Measurements from ENCODE around the gene BAD. TPM values are rescaled to one million over a fixed set of nuclear protein-coding genes. Genes with fewer than 3 reads are reported as not detected.

BAD gene
- total RNA-seq, 2 experiments from 2014 or later = 21.2 to 74.2 TPM

- TF ChIP-seq CTCF (conservative IDR thresholded peaks at IDR 0.05; ENCODE audit: low read length) (peak; percentile 66), EZH2phosphoT487 (IDR thresholded peaks at IDR 0.05; ENCODE audit: borderline replicate concordance, low read depth, low read length) (no peak)
- Histone ChIP-seq H2AFZ (ENCODE audit: low read length) (peak within 1 kb of the TSS; percentile 46; the same call in 1 of the 2 replicates), H3K27ac (ENCODE audit: low read depth, low read length, poor library complexity, severe bottlenecking) (peak within 1 kb of the TSS; percentile 77), H3K4me1 (ENCODE audit: insufficient read depth, low read length, poor library complexity, severe bottlenecking) (peaks cover 33% of the 10 kb centered on the region), H3K4me3 (ENCODE audit: low read depth, low read length, poor library complexity, severe bottlenecking) (peak within 1 kb of the TSS; percentile 83), H3K36me3 (ENCODE audit: insufficient read depth, low read length) (peaks cover 32% of the 10 kb centered on the region), H3K79me2 (ENCODE audit: insufficient read depth, low read depth, low read length) (peaks cover 8% of the 10 kb centered on the region; the same call in 1 of the 2 replicates), H4K20me1 (ENCODE audit: insufficient read depth, low read length) (no peaks in the 10 kb centered on the region), H3K9me2 (ENCODE audit: insufficient read depth, low read length) (no peaks in the 10 kb centered on the region), H3K4me2 (ENCODE audit: low read length) (peak within 1 kb of the TSS; percentile 99), H3K9me3 (ENCODE audit: low read length) (no peaks in the 10 kb centered on the region)
- intact Hi-C loops (cut with micrococcal nuclease; ENCODE audit: unreplicated experiment) = loop anchor here (1.0 kb wide), 2 partner anchors 19 to 43 kb away; no protein-coding TSS in a partner anchor
- ChIA-PET CTCF (ENCODE audit: unreplicated experiment) (interaction anchor here (0.6 to 1.3 kb wide), 2 partner anchors 19 to 577 kb away, joined by 3 to 4 read pairs; partner anchors contain the start of gene FERMT3), POLR2A (interaction anchor here (0.6 to 4.4 kb wide), 10 partner anchors 9 to 397 kb away, joined by 3 to 29 read pairs (median 4); partner anchors contain the start of genes FERMT3, FKBP2, PPP1R14B and PRDX5)
- BruUV-seq (replicated peaks) = no TSS peak
- peak; percentile 95 for DNase-seq (ENCODE audit: low spot score)
Measured at GRCh38 chr11:64225608-64226506, 58.6 kb downstream of the BAD start, which contains the start of the genes NUDT22 and TRPT1. TSS of gene NUDT22 (plus strand) at chr11:64226274. CDS start at chr11:64226653, 379 bp downstream. TSS of gene TRPT1 (minus strand) at chr11:64226186. CDS start at chr11:64225860, 326 bp downstream.

GRCh38 chr11:64224891-64225607 is 59.4 kb downstream of the BAD start:
- ChIA-PET CTCF (ENCODE audit: unreplicated experiment) (no interaction called here), POLR2A (interaction anchor here (0.6 to 4.4 kb wide), 5 partner anchors 10 to 59 kb away, joined by 3 to 29 read pairs (median 5); partner anchors contain the start of gene FERMT3)
- H3K27ac ChIP-seq (ENCODE audit: low read depth, low read length, poor library complexity, severe bottlenecking) = peak overlapping the region; percentile 77
- intact Hi-C loops (cut with micrococcal nuclease; ENCODE audit: unreplicated experiment) = no loop called here
- H4K20me1 ChIP-seq (ENCODE audit: insufficient read depth, low read length) = no peaks in the 10 kb centered on the region
- H3K9me3 ChIP-seq (ENCODE audit: low read length) = no peaks in the 10 kb centered on the region
- BruUV-seq (replicated peaks) = no TSS peak
- no peaks in the 10 kb centered on the region for H3K9me2 ChIP-seq (ENCODE audit: insufficient read depth, low read length)
- peak overlapping the region; percentile 83 for H3K4me3 ChIP-seq (ENCODE audit: low read depth, low read length, poor library complexity, severe bottlenecking)
- no peak for DNase-seq (ENCODE audit: low spot score)
- TF ChIP-seq EZH2phosphoT487 (IDR thresholded peaks at IDR 0.05; ENCODE audit: borderline replicate concordance, low read depth, low read length) (no peak), CTCF (conservative IDR thresholded peaks at IDR 0.05; ENCODE audit: low read length) (no peak)
- peak overlapping the region; percentile 99 for H3K4me2 ChIP-seq (ENCODE audit: low read length)
- no peak overlapping the region for H2AFZ ChIP-seq (ENCODE audit: low read length)
- peaks cover 40% of the 10 kb centered on the region for H3K36me3 ChIP-seq (ENCODE audit: insufficient read depth, low read length)
- H3K4me1 ChIP-seq (ENCODE audit: insufficient read depth, low read length, poor library complexity, severe bottlenecking) = peaks cover 30% of the 10 kb centered on the region
- H3K79me2 ChIP-seq (ENCODE audit: insufficient read depth, low read depth, low read length) = peaks cover 8% of the 10 kb centered on the region; the same call in 1 of the 2 replicates

Measured in OCI-LY7 (cell line).